HepG2 (cell line): ENCODE results near the gene NT5C2. TPM values are rescaled to one million over a fixed set of nuclear protein-coding genes. Genes with fewer than 3 reads are reported as not detected.

ENCODE experiments used
- ATF1 ChIP-seq: IDR thresholded peaks from 2 replicates; pipeline ENCODE4 v1.6.1; 2016; ENCODE audit warnings: mild to moderate bottlenecking, control low read depth
- ELF4 ChIP-seq: sonication (generic); formaldehyde crosslinking; IDR thresholded peaks from 2 replicates; pipeline ENCODE4 v1.5.0; 2020; ENCODE audit warnings: missing genetic modification reagents, mild to moderate bottlenecking, moderate library complexity, borderline replicate concordance
- HES4 ChIP-seq: sonication (generic); formaldehyde crosslinking; IDR thresholded peaks from 2 replicates; pipeline ENCODE4 v1.9.0; 2021; ENCODE audit warnings: mild to moderate bottlenecking, missing genetic modification reagents, borderline replicate concordance
- IRF9 ChIP-seq: sonication (generic); formaldehyde crosslinking; IDR thresholded peaks from 2 replicates; pipeline ENCODE4 v1.8.0; 2022; ENCODE audit warnings: missing genetic modification reagents, mild to moderate bottlenecking, borderline replicate concordance
- KAT8 ChIP-seq: IDR thresholded peaks from 2 replicates; pipeline ENCODE4 v1.6.1; 2016; ENCODE audit warnings: missing genetic modification reagents, missing compliant biosample characterization
- KMT2B ChIP-seq: IDR thresholded peaks from 2 replicates; pipeline ENCODE4 v1.6.1; 2016; ENCODE audit warnings: missing genetic modification reagents, missing compliant biosample characterization
- NFE2L1 ChIP-seq: sonication (generic); formaldehyde crosslinking; IDR thresholded peaks from 2 replicates; pipeline ENCODE4 v1.4.0; 2020; ENCODE audit warnings: missing genetic modification reagents, mild to moderate bottlenecking, borderline replicate concordance
- RAD51 ChIP-seq: fragments of 450-650 bp; IDR thresholded peaks from 2 replicates; pipeline ENCODE4 v1.6.1; 2016; ENCODE audit warnings: borderline replicate concordance
- SCMH1 ChIP-seq: sonication (generic); formaldehyde crosslinking; IDR thresholded peaks from 2 replicates; pipeline ENCODE4 v1.9.0; 2021; ENCODE audit warnings: missing genetic modification reagents, mild to moderate bottlenecking, borderline replicate concordance
- SMAD3 ChIP-seq: sonication (generic); formaldehyde crosslinking; IDR thresholded peaks from 2 replicates; pipeline ENCODE4 v1.4.0; 2020; ENCODE audit warnings: missing genetic modification reagents
- SP2 ChIP-seq: sonication (generic); formaldehyde crosslinking; IDR thresholded peaks from 2 replicates; pipeline ENCODE4 v1.5.1; 2020; ENCODE audit warnings: mild to moderate bottlenecking, missing genetic modification reagents
- ZC3H4 ChIP-seq: sonication (generic); formaldehyde crosslinking; IDR thresholded peaks from 2 replicates; pipeline ENCODE4 v1.4.0; 2020; ENCODE audit warnings: missing genetic modification reagents, borderline replicate concordance
- ZNF709 ChIP-seq: sonication (generic); formaldehyde crosslinking; IDR thresholded peaks from 2 replicates; pipeline ENCODE4 v1.5.0; 2020; ENCODE audit warnings: mild to moderate bottlenecking, missing genetic modification reagents
- ZSCAN21 ChIP-seq: sonication (generic); formaldehyde crosslinking; IDR thresholded peaks from 2 replicates; pipeline ENCODE4 v1.8.0; 2022; ENCODE audit warnings: mild to moderate bottlenecking, missing genetic modification reagents, moderate library complexity, borderline replicate concordance
- polyA plus RNA-seq, 8 experiments: library from polyadenylated mRNA; depleted of rRNA in 3 of 8; stranded (reverse) in 7 of 8; unstranded in 1 of 8; fragments of >200 nt; fragmentation: Illumina TruSeq in 4 of 8; extraction: Trizol in 4 of 8; gene quantifications; 2 replicates each; pipeline versions ENCODE4 v1.2.1 to v1.2.3, GENCODE V29; 2011 to 2016; ENCODE audit warnings: low read depth in 4 of 8, missing spikeins in 1 of 8, mixed read lengths in 1 of 8; ENCODE audit not compliant: insufficient read depth in 1 of 8
- total RNA-seq, 5 experiments: library from RNA; depleted of rRNA; stranded (reverse); fragments of >200 nt; fragmentation: Illumina TruSeq; extraction: Trizol; gene quantifications; 2 replicates each; pipeline ENCODE4 v1.2.3, GENCODE V29; 2016; ENCODE audit warnings: low read depth in 1 of 5
- TF ChIP-seq, protein P1 (sequence below): sonication (generic); formaldehyde crosslinking; conservative IDR thresholded peaks from 2 replicates; pipeline ENCODE4 v1.5.0; 2020; ENCODE audit warnings: missing genetic modification reagents
- TF ChIP-seq, protein P2 (sequence below): sonication (generic); formaldehyde crosslinking; IDR thresholded peaks from 2 replicates; pipeline ENCODE4 v1.5.0; 2020; ENCODE audit warnings: mild to moderate bottlenecking, low read depth, missing genetic modification reagents, borderline replicate concordance
- TF ChIP-seq, protein P3 (sequence below): sonication (generic); formaldehyde crosslinking; IDR thresholded peaks from 2 replicates; pipeline ENCODE4 v1.8.0; 2022; ENCODE audit warnings: missing genetic modification reagents, mild to moderate bottlenecking, inconsistent platforms, borderline replicate concordance
- TF ChIP-seq, protein P4 (sequence below): sonication (generic); formaldehyde crosslinking; IDR thresholded peaks from 2 replicates; pipeline ENCODE4 v1.4.0; 2020; ENCODE audit warnings: missing genetic modification reagents, borderline replicate concordance

Gene NT5C2
- total and polyA plus RNA-seq, 2 of the 13 experiments (the other 11 are each of a cell fraction or from before 2014, with no cell fraction given), result 40.6 to 55.2 TPM

- TF ChIP-seq, protein P1, sequence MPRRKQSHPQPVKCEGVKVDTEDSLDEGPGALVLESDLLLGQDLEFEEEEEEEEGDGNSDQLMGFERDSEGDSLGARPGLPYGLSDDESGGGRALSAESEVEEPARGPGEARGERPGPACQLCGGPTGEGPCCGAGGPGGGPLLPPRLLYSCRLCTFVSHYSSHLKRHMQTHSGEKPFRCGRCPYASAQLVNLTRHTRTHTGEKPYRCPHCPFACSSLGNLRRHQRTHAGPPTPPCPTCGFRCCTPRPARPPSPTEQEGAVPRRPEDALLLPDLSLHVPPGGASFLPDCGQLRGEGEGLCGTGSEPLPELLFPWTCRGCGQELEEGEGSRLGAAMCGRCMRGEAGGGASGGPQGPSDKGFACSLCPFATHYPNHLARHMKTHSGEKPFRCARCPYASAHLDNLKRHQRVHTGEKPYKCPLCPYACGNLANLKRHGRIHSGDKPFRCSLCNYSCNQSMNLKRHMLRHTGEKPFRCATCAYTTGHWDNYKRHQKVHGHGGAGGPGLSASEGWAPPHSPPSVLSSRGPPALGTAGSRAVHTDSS (CRISPR knock-in tag), result no peak
- TF ChIP-seq ZC3H4 (CRISPR knock-in tag) (no peak), HES4 (CRISPR knock-in tag) (no peak), SP2 (CRISPR knock-in tag) (no peak), ZNF709 (CRISPR knock-in tag) (no peak), RAD51 (no peak), KAT8 (0 out of 2 replicates have a peak, but pooled peaks have one; percentile 39), ATF1 (CRISPR knock-in tag) (no peak), NFE2L1 (CRISPR knock-in tag) (no peak), ZSCAN21 (CRISPR knock-in tag) (no peak), SCMH1 (CRISPR knock-in tag) (no peak), ELF4 (CRISPR knock-in tag) (no peak), SMAD3 (CRISPR knock-in tag) (no peak), IRF9 (no peak), KMT2B (CRISPR knock-in tag) (no peak)
- TF ChIP-seq, protein P2, sequence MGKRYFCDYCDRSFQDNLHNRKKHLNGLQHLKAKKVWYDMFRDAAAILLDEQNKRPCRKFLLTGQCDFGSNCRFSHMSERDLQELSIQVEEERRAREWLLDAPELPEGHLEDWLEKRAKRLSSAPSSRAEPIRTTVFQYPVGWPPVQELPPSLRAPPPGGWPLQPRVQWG (CRISPR knock-in tag), result no peak
- TF ChIP-seq, protein P3, sequence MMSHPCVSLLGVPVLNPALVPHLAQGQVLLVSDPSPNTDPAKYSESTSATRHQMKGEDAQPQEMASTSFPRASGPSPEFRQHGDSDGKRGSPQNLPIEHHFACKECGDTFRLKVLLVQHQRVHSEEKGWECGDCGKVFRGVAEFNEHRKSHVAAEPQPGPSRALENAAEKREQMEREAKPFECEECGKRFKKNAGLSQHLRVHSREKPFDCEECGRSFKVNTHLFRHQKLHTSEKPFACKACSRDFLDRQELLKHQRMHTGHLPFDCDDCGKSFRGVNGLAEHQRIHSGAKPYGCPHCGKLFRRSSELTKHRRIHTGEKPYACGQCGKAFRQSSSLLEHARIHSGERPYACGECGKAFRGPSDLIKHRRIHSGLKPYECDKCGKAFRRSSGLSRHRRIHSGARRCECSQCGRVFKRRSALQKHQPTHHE (CRISPR knock-in tag), result no peak
- TF ChIP-seq, protein P4, sequence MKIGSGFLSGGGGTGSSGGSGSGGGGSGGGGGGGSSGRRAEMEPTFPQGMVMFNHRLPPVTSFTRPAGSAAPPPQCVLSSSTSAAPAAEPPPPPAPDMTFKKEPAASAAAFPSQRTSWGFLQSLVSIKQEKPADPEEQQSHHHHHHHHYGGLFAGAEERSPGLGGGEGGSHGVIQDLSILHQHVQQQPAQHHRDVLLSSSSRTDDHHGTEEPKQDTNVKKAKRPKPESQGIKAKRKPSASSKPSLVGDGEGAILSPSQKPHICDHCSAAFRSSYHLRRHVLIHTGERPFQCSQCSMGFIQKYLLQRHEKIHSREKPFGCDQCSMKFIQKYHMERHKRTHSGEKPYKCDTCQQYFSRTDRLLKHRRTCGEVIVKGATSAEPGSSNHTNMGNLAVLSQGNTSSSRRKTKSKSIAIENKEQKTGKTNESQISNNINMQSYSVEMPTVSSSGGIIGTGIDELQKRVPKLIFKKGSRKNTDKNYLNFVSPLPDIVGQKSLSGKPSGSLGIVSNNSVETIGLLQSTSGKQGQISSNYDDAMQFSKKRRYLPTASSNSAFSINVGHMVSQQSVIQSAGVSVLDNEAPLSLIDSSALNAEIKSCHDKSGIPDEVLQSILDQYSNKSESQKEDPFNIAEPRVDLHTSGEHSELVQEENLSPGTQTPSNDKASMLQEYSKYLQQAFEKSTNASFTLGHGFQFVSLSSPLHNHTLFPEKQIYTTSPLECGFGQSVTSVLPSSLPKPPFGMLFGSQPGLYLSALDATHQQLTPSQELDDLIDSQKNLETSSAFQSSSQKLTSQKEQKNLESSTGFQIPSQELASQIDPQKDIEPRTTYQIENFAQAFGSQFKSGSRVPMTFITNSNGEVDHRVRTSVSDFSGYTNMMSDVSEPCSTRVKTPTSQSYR, result no peak
These were observed 71.9 kb downstream of the NT5C2 start (continued) for GRCh38 chr10:103120977-103121735.
